Spleen (tissue), 11 donors: Measurements from ENCODE around the gene DNAAF3. TPM values are rescaled to one million over a fixed set of nuclear protein-coding genes. Genes with fewer than 3 reads are reported as not detected.

Experiments
- DNase-seq: peaks from one replicate; pipeline ENCODE4 v3.0.0-alpha.2; 2020
- H3K27ac ChIP-seq, 8 donors: fragments of 200-600 bp; sonication (generic) in 7 of 8; 1 replicate in 4 of 8; 2 replicates in 4 of 8; pipeline versions ENCODE4 v1.5.0 to v1.8.0; 2016 to 2021; ENCODE audit warnings: inconsistent platforms in 4 of 8, mild to moderate bottlenecking in 4 of 8, moderate library complexity in 1 of 8
- H3K27me3 ChIP-seq, 7 donors: fragments of 200-600 bp; sonication (generic) in 6 of 7; replicated peaks in 1 of 7; 1 replicate in 4 of 7; 2 replicates in 3 of 7; pipeline versions ENCODE4 v1.5.0 to v1.8.0; 2016 to 2021; ENCODE audit warnings: inconsistent platforms in 3 of 7, mild to moderate bottlenecking in 1 of 7
- H3K36me3 ChIP-seq, 6 donors: fragments of 200-600 bp; sonication (generic) in 5 of 6; 1 replicate in 4 of 6; 2 replicates in 2 of 6; pipeline versions ENCODE4 v1.5.0 to v1.8.0; 2016 to 2021; ENCODE audit warnings: inconsistent platforms in 2 of 6
- H3K4me1 ChIP-seq, 6 donors: fragments of 200-600 bp; sonication (generic) in 5 of 6; 1 replicate in 3 of 6; 2 replicates in 3 of 6; pipeline versions ENCODE4 v1.5.0 to v1.8.0; 2016 to 2021; ENCODE audit warnings: inconsistent platforms in 3 of 6
- H3K4me3 ChIP-seq, 8 donors: fragments of 200-600 bp; sonication (generic) in 7 of 8; 1 replicate in 4 of 8; 2 replicates in 4 of 8; pipeline versions ENCODE4 v1.5.0 to v1.8.0; 2016 to 2021; ENCODE audit warnings: inconsistent platforms in 4 of 8, mild to moderate bottlenecking in 4 of 8, moderate library complexity in 2 of 8
- H3K9me3 ChIP-seq, 8 donors: fragments of 200-600 bp; sonication (generic) in 7 of 8; 1 replicate in 4 of 8; 2 replicates in 4 of 8; pipeline versions ENCODE4 v1.5.0 to v1.8.0; 2016 to 2021; ENCODE audit warnings: inconsistent platforms in 4 of 8
- POLR2A ChIP-seq, 3 donors: fragments of 450-650 bp; IDR thresholded peaks; one replicate each; pipeline ENCODE4 v1.5.1; 2017; ENCODE audit warnings: antibody characterized with exemption in 3 of 3, mild to moderate bottlenecking in 1 of 3
- POLR2AphosphoS5 ChIP-seq, 3 donors: sonication (generic); formaldehyde crosslinking; IDR thresholded peaks; one replicate each; pipeline ENCODE4 v1.5.1; 2017; ENCODE audit warnings: antibody characterized with exemption in 3 of 3
- WGBS, 5 donors: extraction: QIAGEN DNeasy Blood & Tissue Kit in 3 of 5; methylation state at CpG; one replicate each; pipeline versions ENCODE4 v1.1.5 to v1.1.7; 2013 to 2018; 5-methylcytosine and 5-hydroxymethylcytosine counted together
- intact Hi-C: fragments of 100-400 bp; cut with DNase I; formaldehyde crosslinking; loops from one replicate; pipeline ENCODE4 v1.15.0; 2023; ENCODE audit warnings: low total_unique reads
- polyA plus RNA-seq, 3 donors: library from polyadenylated mRNA; stranded (reverse); fragments of 200-250 nt; gene quantifications; one replicate each; pipeline ENCODE4 v1.2.1, GENCODE V29; 2013
- total RNA-seq, 7 donors: library from RNA; depleted of rRNA in 3 of 7; stranded (reverse); fragments of >200 nt in 3 of 7; fragmentation: NEBNext Ultra II Directional in 4 of 7; extraction: Animal tissue kit (Norgen Biotek cat#: 25700) in 4 of 7; gene quantifications; one replicate each; pipeline versions ENCODE4 v1.1.0 to v1.2.1, GENCODE V29; 2016 to 2021
- TF ChIP-seq, protein P1 (sequence below), 11 experiments: fragments of 200-600 bp in 7 of 11; fragments of 450-650 bp in 4 of 11; sonication (generic) in 4 of 11; IDR thresholded peaks in 8 of 11; conservative IDR thresholded peaks in 3 of 11; 1 replicate in 7 of 11; 2 replicates in 4 of 11; pipeline versions ENCODE4 v1.4.0 to v1.8.0; 2016 to 2021; ENCODE audit warnings: antibody characterized with exemption in 11 of 11, inconsistent platforms in 4 of 11, mild to moderate bottlenecking in 1 of 11
- donor health status: healthy with polysubstance abuse.
- donor health status: DM: no; HTN: no; CAD: no; lungs with moderate emphysema.
- donor health status: DM: no; HTN: no; CAD: no.
- donor health status: Bipolar disorder and iron deficiency.
- donor health status: healthy.
- donor health status: DM: no; HTN: no; CAD: no.
- donor health status: DM: yes; HTN: yes; CAD: no.

Gene DNAAF3
- total and polyA plus RNA-seq, 10 donors = 0.28 to 1.1 (median 0.69) TPM; not detected in 2

DNA sequence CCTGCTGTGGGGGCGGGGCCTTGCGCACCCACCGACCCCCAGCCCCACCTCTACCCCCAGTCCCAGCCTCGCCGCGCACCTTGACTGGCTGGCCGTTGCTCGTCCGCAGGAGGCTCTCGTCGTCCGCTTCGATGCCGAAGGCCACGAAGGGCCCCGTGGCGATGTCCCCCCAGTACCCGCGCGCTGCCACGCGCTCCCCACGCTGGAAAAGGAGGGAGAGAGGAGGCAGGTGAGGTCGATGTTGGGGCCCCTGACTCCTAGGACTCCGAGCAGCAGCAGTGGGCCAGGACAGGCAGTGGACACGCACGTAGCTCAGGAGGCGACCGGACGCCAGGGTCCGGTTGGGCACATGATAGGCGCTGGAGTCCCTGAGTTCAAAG lies 5.4 kb downstream of the DNAAF3 start:
- no peak for DNase-seq
- Histone ChIP-seq H3K36me3 (no peaks in the 10 kb centered on the region), H3K9me3 (peaks cover 0 to 3% (median 0%) of the 10 kb centered on the region in 8 donors), H3K27me3 (peaks cover 0 to 100% (median 71%) of the 10 kb centered on the region in 7 donors), H3K4me3 (peak overlapping the region in 1 of 8 donors; percentile 42), H3K4me1 (peaks cover 0 to 26% (median 9%) of the 10 kb centered on the region in 6 donors), H3K27ac (no peak overlapping the region)
- 20 to 28% (median 26%) methylated on average over 1 to 32 of the region's 32 CpGs for WGBS, 5 donors
- intact Hi-C loops = no loop called here
- no peak for TF ChIP-seq POLR2AphosphoS5 (IDR thresholded peaks at IDR 0.05)
- TF ChIP-seq, protein P1, sequence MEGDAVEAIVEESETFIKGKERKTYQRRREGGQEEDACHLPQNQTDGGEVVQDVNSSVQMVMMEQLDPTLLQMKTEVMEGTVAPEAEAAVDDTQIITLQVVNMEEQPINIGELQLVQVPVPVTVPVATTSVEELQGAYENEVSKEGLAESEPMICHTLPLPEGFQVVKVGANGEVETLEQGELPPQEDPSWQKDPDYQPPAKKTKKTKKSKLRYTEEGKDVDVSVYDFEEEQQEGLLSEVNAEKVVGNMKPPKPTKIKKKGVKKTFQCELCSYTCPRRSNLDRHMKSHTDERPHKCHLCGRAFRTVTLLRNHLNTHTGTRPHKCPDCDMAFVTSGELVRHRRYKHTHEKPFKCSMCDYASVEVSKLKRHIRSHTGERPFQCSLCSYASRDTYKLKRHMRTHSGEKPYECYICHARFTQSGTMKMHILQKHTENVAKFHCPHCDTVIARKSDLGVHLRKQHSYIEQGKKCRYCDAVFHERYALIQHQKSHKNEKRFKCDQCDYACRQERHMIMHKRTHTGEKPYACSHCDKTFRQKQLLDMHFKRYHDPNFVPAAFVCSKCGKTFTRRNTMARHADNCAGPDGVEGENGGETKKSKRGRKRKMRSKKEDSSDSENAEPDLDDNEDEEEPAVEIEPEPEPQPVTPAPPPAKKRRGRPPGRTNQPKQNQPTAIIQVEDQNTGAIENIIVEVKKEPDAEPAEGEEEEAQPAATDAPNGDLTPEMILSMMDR (IDR thresholded peaks at IDR 0.05 in 8 of 11, conservative IDR thresholded peaks at IDR 0.05 in 3 of 11) = no peak
- TF ChIP-seq POLR2A (IDR thresholded peaks at IDR 0.05) = no peak

DNA sequence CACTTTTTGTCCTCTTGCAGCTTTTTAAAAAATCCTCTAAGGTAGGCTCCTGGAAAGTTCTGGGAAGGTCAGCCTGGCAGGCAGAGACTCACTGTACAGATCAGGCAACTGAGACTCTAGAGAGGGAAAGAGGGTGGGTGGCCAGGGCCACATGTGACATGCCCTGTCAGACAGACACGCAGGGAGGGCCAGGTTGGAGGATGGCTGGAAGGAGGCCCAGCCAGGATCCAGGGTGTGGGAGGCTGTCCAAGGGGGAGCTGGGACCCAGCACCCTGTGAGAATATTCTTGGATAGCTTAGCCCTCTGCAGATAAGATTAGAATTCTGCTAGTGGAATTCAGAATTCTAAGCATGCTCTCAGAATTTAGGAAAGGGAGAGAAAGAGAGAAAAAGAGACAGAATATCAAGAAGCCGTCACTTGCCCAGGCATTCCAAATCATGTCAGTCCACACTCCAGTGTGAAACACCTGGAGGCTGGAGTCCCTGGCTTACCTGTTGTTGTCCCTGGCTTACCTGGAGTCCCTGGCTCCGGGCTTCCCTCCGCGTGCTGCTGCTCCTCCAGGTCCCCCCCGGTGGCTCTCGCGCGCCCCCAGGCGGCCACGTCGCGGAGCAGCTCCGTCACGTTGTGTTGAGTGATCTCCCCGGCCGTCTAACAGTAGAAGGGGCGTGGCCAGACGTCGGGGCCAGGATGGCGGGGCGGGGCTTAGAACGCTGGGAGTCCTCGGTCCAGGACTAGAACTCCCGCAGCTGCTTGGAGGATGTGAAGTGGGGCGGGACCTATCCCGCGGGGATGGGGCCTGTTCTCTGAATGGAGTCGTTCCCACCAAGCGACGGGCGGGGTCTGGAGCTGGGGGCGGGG lies 6.1 kb downstream of the DNAAF3 start:
- no peak overlapping the region for H3K27ac ChIP-seq
- H3K9me3 ChIP-seq = peaks cover 0 to 3% (median 0%) of the 10 kb centered on the region in 8 donors
- H3K4me3 ChIP-seq = peak overlapping the region in 1 of 8 donors; percentile 42
- TF ChIP-seq, protein P1 (IDR thresholded peaks at IDR 0.05 in 8 of 11, conservative IDR thresholded peaks at IDR 0.05 in 3 of 11) = peak; percentile 62 to 90 (median 77)
- TF ChIP-seq POLR2AphosphoS5 (IDR thresholded peaks at IDR 0.05) (peak; percentile 27 to 74 (median 55)), POLR2A (IDR thresholded peaks at IDR 0.05) (no peak)
- intact Hi-C loops = no loop called here
- H3K4me1 ChIP-seq = peaks cover 0 to 27% (median 6%) of the 10 kb centered on the region in 6 donors
- DNase-seq = peak; percentile 95
- H3K27me3 ChIP-seq = peaks cover 0 to 98% (median 67%) of the 10 kb centered on the region in 7 donors
- H3K36me3 ChIP-seq = no peaks in the 10 kb centered on the region
- WGBS, 5 donors = 4 to 7% (median 6%) methylated on average over 24 to 33 of the region's 33 CpGs

DNA sequence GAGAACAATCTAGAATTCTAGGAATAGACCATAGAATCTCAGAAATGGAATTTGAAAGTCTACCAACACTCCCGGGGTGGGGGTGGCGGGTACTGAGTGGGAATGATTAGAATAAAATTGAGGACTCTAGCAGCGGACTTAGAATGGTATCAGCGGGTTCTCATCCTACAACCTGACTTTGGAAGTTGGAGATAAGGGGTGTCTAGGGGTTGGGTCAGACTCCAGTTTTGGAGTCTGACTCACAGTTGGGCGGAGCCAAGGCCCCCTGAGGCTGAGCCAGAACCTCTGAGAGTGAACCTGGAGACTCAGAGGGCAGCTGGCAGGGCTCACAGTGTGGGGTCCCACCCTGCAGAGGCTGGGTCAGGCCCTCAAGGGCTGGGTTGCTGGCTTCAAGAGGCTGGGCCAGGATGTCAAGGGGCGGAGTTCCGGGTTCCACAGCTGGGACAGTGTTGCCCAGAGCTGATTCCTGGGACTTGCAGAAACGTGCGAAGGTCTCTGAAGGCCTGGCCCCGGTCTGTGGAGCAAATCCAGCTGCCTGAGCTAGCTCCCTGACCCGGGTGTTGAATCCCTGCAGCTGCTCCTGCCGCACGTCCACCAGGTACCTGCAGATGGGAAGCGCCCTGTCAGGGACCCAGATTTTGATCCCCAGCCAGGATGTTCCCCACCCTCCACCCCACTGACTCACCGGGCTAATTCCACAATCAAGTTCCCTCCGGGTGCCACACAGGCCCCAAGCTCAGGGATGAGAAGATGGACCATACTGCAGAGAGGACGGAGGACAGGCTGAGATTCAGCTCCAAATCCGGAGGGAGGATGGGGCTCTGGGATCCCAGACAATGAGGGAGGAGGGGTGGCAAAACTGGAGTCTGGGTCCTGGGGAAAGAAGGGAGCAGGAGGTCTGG lies 7.3 kb downstream of the DNAAF3 start:
- H3K4me1 ChIP-seq = peaks cover 0 to 27% (median 6%) of the 10 kb centered on the region in 6 donors
- H3K27ac ChIP-seq = no peak overlapping the region
- WGBS, 5 donors = 69 to 83% (median 77%) methylated on average over 11 to 18 of the region's 18 CpGs
- TF ChIP-seq, protein P1 (IDR thresholded peaks at IDR 0.05 in 8 of 11, conservative IDR thresholded peaks at IDR 0.05 in 3 of 11) = no peak
- no peak for TF ChIP-seq POLR2A (IDR thresholded peaks at IDR 0.05)
- TF ChIP-seq POLR2AphosphoS5 (IDR thresholded peaks at IDR 0.05) = no peak
- DNase-seq = no peak
- no peak overlapping the region for H3K4me3 ChIP-seq
- peaks cover 0 to 93% (median 59%) of the 10 kb centered on the region in 7 donors for H3K27me3 ChIP-seq
- intact Hi-C loops = no loop called here
- H3K9me3 ChIP-seq = peaks cover 0 to 3% (median 0%) of the 10 kb centered on the region in 8 donors
- H3K36me3 ChIP-seq = no peaks in the 10 kb centered on the region
